ENCODE results near the gene OR5B21. TPM values are rescaled to one million over a fixed set of nuclear protein-coding genes. Genes with fewer than 3 reads are reported as not detected.

The OR5B21 gene
- total RNA-seq, 1 donor: not detected

DNA sequence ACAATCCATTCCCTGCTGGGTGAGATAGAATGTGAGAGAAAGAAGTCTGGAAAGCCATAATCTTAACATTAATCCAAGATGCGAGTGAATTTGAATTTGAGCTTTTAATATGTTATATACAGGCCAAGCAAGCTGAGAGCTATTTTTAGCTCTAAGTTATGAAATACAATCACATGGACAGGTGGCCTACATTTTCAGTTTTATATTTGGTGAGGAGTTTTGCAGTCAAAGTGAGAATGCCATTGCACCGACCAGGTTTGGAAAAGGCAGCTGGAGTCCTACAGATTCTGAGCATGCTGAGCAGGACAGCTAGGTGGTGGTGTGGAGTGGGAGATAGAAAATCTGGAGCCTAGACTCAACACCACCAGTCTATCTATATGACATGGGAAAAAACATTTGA is 12.0 kb downstream of the OR5B21 start:
- no peak for DNase-seq (ENCODE audit: low read depth in 2 of 3, low spot score in 2 of 3)

- no peak for DNase-seq (ENCODE audit: low read depth in 2 of 3, low spot score in 2 of 3)
Measured at GRCh38 chr11:58494101-58494500, 13.8 kb downstream of the OR5B21 start.

DNA sequence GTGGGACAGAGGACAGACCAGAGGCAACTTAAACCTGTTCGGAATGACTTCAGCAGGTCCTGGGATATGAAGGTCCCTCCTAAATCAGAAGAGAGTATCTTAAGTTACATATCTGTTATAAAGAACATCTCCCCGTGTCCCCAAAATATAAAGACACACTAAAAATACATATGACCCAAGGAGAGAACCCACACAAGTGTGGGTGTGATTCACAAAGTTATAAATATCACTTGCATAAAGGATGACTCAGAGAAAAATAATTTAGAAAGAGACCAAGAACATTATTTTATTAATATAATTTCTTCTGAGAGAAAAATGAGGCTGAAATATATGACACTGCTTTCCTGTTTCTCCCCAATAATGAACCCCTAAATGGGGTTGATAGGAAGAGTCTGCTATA is 14.2 kb downstream of the OR5B21 start:
- no peak for DNase-seq (ENCODE audit: low read depth in 2 of 3, low spot score in 2 of 3)

DNA sequence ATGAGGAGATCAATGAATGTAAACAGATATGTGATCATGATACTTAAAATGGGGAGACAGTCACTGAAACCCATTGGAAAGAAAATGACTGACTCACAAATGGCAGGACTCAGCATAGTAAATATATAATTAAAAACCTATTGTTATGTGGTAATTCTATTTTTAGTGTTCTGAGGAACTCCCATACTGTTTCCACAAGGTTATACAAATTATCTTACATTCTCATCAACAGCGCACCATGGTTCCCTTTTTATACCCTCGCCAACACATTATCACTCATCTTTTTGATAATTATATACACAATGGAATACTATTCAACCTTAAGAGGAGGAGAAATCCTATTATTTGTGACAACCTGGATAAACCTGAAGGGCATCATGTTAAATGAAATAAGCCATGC is 17.1 kb downstream of the OR5B21 start:
- DNase-seq (ENCODE audit: low read depth in 2 of 3, low spot score in 2 of 3): no peak

- no peak for DNase-seq (ENCODE audit: low read depth in 2 of 3, low spot score in 2 of 3)
Measured at GRCh38 chr11:58487170-58487569, 20.7 kb downstream of the OR5B21 start.

DNA sequence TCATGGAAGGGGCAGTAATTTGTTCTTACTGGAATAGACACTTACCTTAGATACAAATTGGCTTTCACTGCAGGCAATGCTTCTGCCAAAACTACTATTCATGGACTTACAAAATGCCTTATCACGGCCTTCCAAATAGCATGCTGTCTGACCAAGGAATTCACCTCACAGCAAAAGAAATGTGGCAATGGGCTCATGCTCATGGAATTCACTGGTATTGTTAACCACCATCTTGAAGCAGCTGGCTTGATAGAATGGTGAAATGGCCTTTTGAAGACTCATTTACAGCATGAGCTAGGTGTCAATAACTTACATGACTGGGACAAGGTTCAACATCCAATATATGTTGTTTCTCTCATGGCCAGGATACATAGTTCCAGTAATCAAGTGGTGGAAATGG is 21.9 kb downstream of the OR5B21 start:
- DNase-seq (ENCODE audit: low read depth in 2 of 3, low spot score in 2 of 3): no peak

GRCh38 chr11:58471892-58472291 is 36.0 kb downstream of the OR5B21 start:
- peak in 1 of 3 donors; percentile 2 for DNase-seq (ENCODE audit: low read depth in 2 of 3, low spot score in 2 of 3)

- DNase-seq (ENCODE audit: low read depth in 2 of 3, low spot score in 2 of 3): no peak
Measured at GRCh38 chr11:58466293-58466692, 41.6 kb downstream of the OR5B21 start.

- no peak for DNase-seq (ENCODE audit: low read depth in 2 of 3, low spot score in 2 of 3)
Measured at GRCh38 chr11:58465690-58466089, 42.2 kb downstream of the OR5B21 start.

Other genes with a start within 250 kb of the OR5B21 start
- gene OR10W1, start 239.8 kb downstream of the OR5B21 start, total RNA-seq: not detected
- gene OR5B17, start 149.0 kb downstream of the OR5B21 start, total RNA-seq: not detected
- gene OR5B3, start 101.2 kb downstream of the OR5B21 start, total RNA-seq: not detected
- gene OR5B2, start 80.0 kb downstream of the OR5B21 start, total RNA-seq: not detected
- gene OR5B12, start 65.9 kb downstream of the OR5B21 start, total RNA-seq: not detected
- gene LPXN, start 67.8 kb upstream of the OR5B21 start, total RNA-seq: 11.0 TPM
- gene ZFP91, start 71.0 kb upstream of the OR5B21 start, total RNA-seq: 14.8 TPM
- 2.7 TPM for gene CNTF, start 114.6 kb upstream of the OR5B21 start, total RNA-seq
- not detected for gene GLYAT, start 223.8 kb upstream of the OR5B21 start, total RNA-seq